H1 (cell line): ENCODE measurements around the gene WDR26. TPM values are rescaled to one million over a fixed set of nuclear protein-coding genes. Genes with fewer than 3 reads are reported as not detected.

ENCODE experiments used
- CTCF ChIA-PET: fragments of 300-600 bp; sonication (Branson Sonifier 250); formaldehyde crosslinking; loops from one replicate; lab custom pipeline; 2021; ENCODE audit not compliant: partially characterized antibody; lab: Charles Lee
- POLR2A ChIA-PET: fragments of 300-600 bp; sonication (Branson Sonifier 250); formaldehyde crosslinking; loops from one replicate; lab custom pipeline; 2021; ENCODE audit warnings: inconsistent platforms; ENCODE audit not compliant: partially characterized antibody; lab: Charles Lee
- DNase-seq, 2 experiments: peaks; one replicate each; pipeline versions ENCODE4 v3.0.0 to v3.0.0-alpha.2; 2010 to 2022; ENCODE audit warnings: low spot score in 2 of 2, low read depth in 1 of 2, mixed read lengths in 1 of 2
- FAIRE-seq: peaks from 2 replicates; lab custom pipeline; 2011; peaks lifted over from hg19 to GRCh38; lab: Jason Lieb, UNC
- H2AFZ ChIP-seq: 2 replicates; pipeline ENCODE4 v1.8.1; 2012; ENCODE audit warnings: low read length, inconsistent platforms
- H2AK5ac ChIP-seq: 2 replicates; pipeline ENCODE4 v1.6.1; 2013; ENCODE audit warnings: low read depth, low read length
- H2BK120ac ChIP-seq: replicated peaks from 2 replicates; pipeline ENCODE3; 2013; ENCODE audit warnings: low read depth, low read length, inconsistent platforms
- H2BK12ac ChIP-seq: 2 replicates; pipeline ENCODE4 v1.6.1; 2013; ENCODE audit warnings: low read depth, low read length
- H2BK15ac ChIP-seq: 2 replicates; pipeline ENCODE4 v1.6.1; 2013; ENCODE audit warnings: low read length
- H2BK20ac ChIP-seq: 2 replicates; pipeline ENCODE4 v1.6.1; 2013; ENCODE audit warnings: low read length
- H2BK5ac ChIP-seq: 2 replicates; pipeline ENCODE4 v1.6.1; 2013; ENCODE audit warnings: low read depth, low read length
- H3K14ac ChIP-seq: 2 replicates; pipeline ENCODE4 v1.6.1; 2013; ENCODE audit warnings: inconsistent platforms; ENCODE audit not compliant: insufficient read length
- H3K18ac ChIP-seq: 2 replicates; pipeline ENCODE4 v1.6.1; 2013; ENCODE audit warnings: low read length; ENCODE audit errors: extremely low read depth
- H3K23ac ChIP-seq: 2 replicates; pipeline ENCODE4 v1.6.1; 2013; ENCODE audit warnings: inconsistent platforms; ENCODE audit not compliant: insufficient read length
- H3K23me2 ChIP-seq: 2 replicates; pipeline ENCODE4 v1.6.1; 2013; ENCODE audit warnings: low read depth, low read length
- H3K27ac ChIP-seq: 2 replicates; pipeline ENCODE4 v1.6.1; 2011; ENCODE audit warnings: low read depth, low read length, inconsistent platforms
- H3K27me3 ChIP-seq, 4 experiments: replicated peaks in 1 of 4; 1 replicate in 1 of 4; 2 replicates in 3 of 4; pipeline versions ENCODE4 v1.6.1 to v1.8.1; 2011 to 2013; ENCODE audit warnings: low read length in 3 of 4, mild to moderate bottlenecking in 3 of 4, inconsistent platforms in 2 of 4, mixed read lengths in 2 of 4, moderate library complexity in 1 of 4; ENCODE audit not compliant: control insufficient read depth in 3 of 4, insufficient read depth in 3 of 4; ENCODE audit errors: extremely low read depth in 1 of 4
- H3K36me3 ChIP-seq, 4 experiments: 2 replicates each; pipeline versions ENCODE4 v1.6.1 to v1.8.1; 2011 to 2013; ENCODE audit warnings: mild to moderate bottlenecking in 4 of 4, low read length in 3 of 4, moderate library complexity in 2 of 4, control low read depth in 1 of 4, inconsistent platforms in 1 of 4; ENCODE audit not compliant: insufficient read depth in 4 of 4, control insufficient read depth in 2 of 4
- H3K4ac ChIP-seq: replicated peaks from 2 replicates; pipeline ENCODE3; 2013; ENCODE audit warnings: low read length, low read depth, mixed read lengths, inconsistent platforms; ENCODE audit not compliant: insufficient read length
- H3K4me1 ChIP-seq, 4 experiments: replicated peaks in 1 of 4; 1 replicate in 1 of 4; 2 replicates in 3 of 4; pipeline versions ENCODE4 v1.6.1 to v1.8.1; 2011 to 2013; ENCODE audit warnings: low read length in 3 of 4, inconsistent platforms in 2 of 4, mixed read lengths in 1 of 4; ENCODE audit not compliant: insufficient read depth in 4 of 4, control insufficient read depth in 3 of 4
- H3K4me2 ChIP-seq, 2 experiments: 2 replicates each; pipeline versions ENCODE4 v1.6.1 to v1.8.1; 2011 to 2013; ENCODE audit warnings: low read depth in 2 of 2, low read length in 2 of 2, control low read depth in 1 of 2, inconsistent platforms in 1 of 2, mild to moderate bottlenecking in 1 of 2; ENCODE audit not compliant: insufficient read depth in 1 of 2
- H3K4me3 ChIP-seq, 4 experiments: fragments of 200-600, 300-600 bp in 1 of 4; sonication (generic), shearing (Covaris generic), sonication (Bioruptor Twin) in 1 of 4; 2 replicates each; pipeline versions ENCODE4 v1.5.1 to v1.8.1; 2011 to 2016; ENCODE audit warnings: low read length in 4 of 4, low read depth in 3 of 4, control low read depth in 2 of 4, inconsistent platforms in 2 of 4, mild to moderate bottlenecking in 2 of 4, mixed read lengths in 1 of 4, moderate library complexity in 1 of 4; ENCODE audit not compliant: insufficient read depth in 2 of 4; ENCODE audit errors: extremely low read depth in 1 of 4
- H3K56ac ChIP-seq: replicated peaks from 2 replicates; pipeline ENCODE3; 2013; ENCODE audit warnings: low read depth, mild to moderate bottlenecking, mixed read lengths, low read length, inconsistent platforms; ENCODE audit not compliant: insufficient read length
- H3K79me1 ChIP-seq: 2 replicates; pipeline ENCODE4 v1.6.1; 2013; ENCODE audit warnings: low read depth, low read length, control low read depth
- H3K79me2 ChIP-seq, 2 experiments: 2 replicates each; pipeline versions ENCODE4 v1.6.1 to v1.8.1; 2012 to 2013; ENCODE audit warnings: low read length in 2 of 2, mild to moderate bottlenecking in 2 of 2, inconsistent platforms in 1 of 2; ENCODE audit not compliant: insufficient read depth in 2 of 2, control insufficient read depth in 1 of 2
- H3K9ac ChIP-seq, 4 experiments: replicated peaks in 1 of 4; 1 replicate in 1 of 4; 2 replicates in 3 of 4; pipeline versions ENCODE4 v1.6.1 to v1.8.1; 2011 to 2013; ENCODE audit warnings: low read depth in 3 of 4, low read length in 3 of 4, control low read depth in 2 of 4, mild to moderate bottlenecking in 2 of 4, moderate library complexity in 2 of 4, inconsistent platforms in 1 of 4; ENCODE audit errors: extremely low read depth in 1 of 4
- H3K9me3 ChIP-seq, 2 experiments: 2 replicates each; pipeline versions ENCODE4 v1.6.1 to v1.8.1; 2012 to 2013; ENCODE audit warnings: mild to moderate bottlenecking in 2 of 2, moderate library complexity in 2 of 2, control low read depth in 1 of 2, inconsistent platforms in 1 of 2, low read depth in 1 of 2, low read length in 1 of 2, mixed read lengths in 1 of 2; ENCODE audit not compliant: insufficient read depth in 2 of 2
- H4K20me1 ChIP-seq, 2 experiments: replicated peaks in 1 of 2; 2 replicates each; pipeline versions ENCODE3 to v1.8.1; 2011 to 2013; ENCODE audit warnings: inconsistent platforms in 2 of 2, low read length in 2 of 2, mild to moderate bottlenecking in 1 of 2; ENCODE audit not compliant: insufficient read depth in 2 of 2, control insufficient read depth in 1 of 2
- H4K5ac ChIP-seq: 2 replicates; pipeline ENCODE4 v1.6.1; 2013; ENCODE audit warnings: low read length, low read depth, mixed read lengths, inconsistent platforms; ENCODE audit not compliant: insufficient read length
- H4K8ac ChIP-seq: 2 replicates; pipeline ENCODE4 v1.8.0; 2013; ENCODE audit warnings: mild to moderate bottlenecking, moderate library complexity, low read length, inconsistent platforms; ENCODE audit not compliant: insufficient read depth; ENCODE audit errors: extremely low read depth
- H4K91ac ChIP-seq: replicated peaks from 2 replicates; pipeline ENCODE3; 2013; ENCODE audit warnings: low read length, mixed read lengths, inconsistent platforms; ENCODE audit not compliant: insufficient read length
- CEBPB ChIP-seq: IDR thresholded peaks from 2 replicates; pipeline ENCODE4 v1.6.1; 2012; ENCODE audit warnings: low read depth, low read length
- SIN3A ChIP-seq, 2 experiments: IDR thresholded peaks in 1 of 2; conservative IDR thresholded peaks in 1 of 2; 2 replicates each; pipeline ENCODE4 v1.6.1; 2011 to 2012; ENCODE audit warnings: low read length in 2 of 2, improper control_type of control experiment in 1 of 2, low read depth in 1 of 2, mild to moderate bottlenecking in 1 of 2
- SIX5 ChIP-seq: IDR thresholded peaks from 2 replicates; pipeline ENCODE4 v1.6.1; 2011; ENCODE audit warnings: mild to moderate bottlenecking, low read depth, low read length
- WGBS, 2 experiments: shearing (Covaris generic) in 1 of 2; methylation state at CpG; one replicate each; pipeline versions ENCODE4 v1.1.6 to v1.1.7; 2013 to 2015; ENCODE audit warnings: low lambda C conversion rate in 2 of 2, mixed read lengths in 2 of 2, inconsistent platforms in 1 of 2, low coverage in 1 of 2, missing lambda C conversion rate in 1 of 2; ENCODE audit not compliant: insufficient replicate concordance in 2 of 2, insufficient coverage in 1 of 2, insufficient read length in 1 of 2; ENCODE audit errors: extremely low coverage in 1 of 2, missing lambda C conversion rate in 1 of 2; 5-methylcytosine and 5-hydroxymethylcytosine counted together
- polyA plus RNA-seq, 7 experiments: library from polyadenylated mRNA; depleted of rRNA in 3 of 7; stranded (reverse) in 5 of 7; unstranded in 2 of 7; fragments of >200 nt in 5 of 7; fragments of 200-250 nt in 2 of 7; gene quantifications; 1 replicate in 5 of 7; 2 replicates in 1 of 7; 4 replicates in 1 of 7; pipeline versions ENCODE4 v1.2.1 to v1.2.3, GENCODE V29; 2011 to 2013; ENCODE audit warnings: missing spikeins in 2 of 7, mixed read lengths in 2 of 7
- total RNA-seq: library from RNA; stranded (reverse); fragmentation: NEBNext Ultra II Directional; extraction: Animal tissue kit (Norgen Biotek cat#: 25700); gene quantifications from 2 replicates; pipeline ENCODE4 v1.2.1, GENCODE V29; 2021

WDR26 gene
- total and polyA plus RNA-seq, 2 of the 8 experiments (the other 6 are each of a cell fraction or from before 2014, with no cell fraction given): 18.0 to 72.5 TPM

DNA sequence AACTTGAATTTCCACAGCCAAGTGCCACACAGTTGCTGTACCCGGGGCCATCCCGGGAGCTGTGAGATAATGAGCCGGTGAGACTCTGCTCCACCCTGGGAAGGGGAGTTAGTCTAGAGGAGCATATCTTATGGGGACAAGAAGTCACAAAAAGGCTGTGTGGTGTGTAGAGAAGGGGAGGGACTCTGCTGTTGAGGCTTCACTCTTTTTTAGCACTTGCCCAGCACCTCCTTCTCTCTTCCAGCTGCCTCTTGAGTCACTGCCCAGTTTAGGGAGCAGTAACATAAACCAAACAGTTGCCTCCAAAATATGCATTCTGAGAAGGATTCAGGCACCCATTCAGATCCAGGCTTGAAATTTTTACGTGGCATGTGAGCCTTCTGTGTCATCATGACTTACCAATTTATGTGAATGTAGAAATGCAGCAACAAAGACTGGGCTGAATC, 744 bp upstream of the WDR26 start:
- Histone ChIP-seq H3K4me3 (peak overlapping the region; percentile 37 to 70 (median 66)), H3K9ac (peak overlapping the region in 3 of 4 experiments; percentile 5 to 81 (median 56); a peak in 4 of 7 replicates), H3K9me3 (no peaks in the 10 kb centered on the region), H3K36me3 (peaks cover 0 to 19% (median 5%) of the 10 kb centered on the region in 4 experiments; a peak in 5 of 8 replicates), H3K56ac (no peak overlapping the region), H3K27me3 (no peaks in the 10 kb centered on the region), H2BK12ac (peak overlapping the region; percentile 85; the same call in 1 of the 2 replicates), H4K20me1 (peaks cover 16% of the 10 kb centered on the region in 2 experiments), H2AFZ (peak overlapping the region; percentile 72; the same call in 1 of the 2 replicates), H3K23me2 (peaks cover 11% of the 10 kb centered on the region), H3K79me1 (no peaks in the 10 kb centered on the region), H3K4me2 (peak overlapping the region; percentile 63 to 92), H2BK20ac (no peak overlapping the region), H2BK5ac (peak overlapping the region; percentile 90; the same call in 1 of the 2 replicates), H3K4ac (no peak overlapping the region), H4K91ac (no peak overlapping the region), H3K23ac (no peak overlapping the region), H3K79me2 (peaks cover 19 to 45% of the 10 kb centered on the region in 2 experiments), H4K5ac (no peak overlapping the region), H2BK15ac (no peak overlapping the region), H2AK5ac (no peak overlapping the region), H3K27ac (no peak overlapping the region), H3K14ac (no peak overlapping the region), H4K8ac (no peak overlapping the region), H3K18ac (no peak overlapping the region; the same call in 1 of the 2 replicates), H3K4me1 (peaks cover 0 to 12% (median 1%) of the 10 kb centered on the region in 4 experiments; a peak in 4 of 7 replicates), H2BK120ac (no peak overlapping the region)
- 31% methylated on average over 4 of the region's 4 CpGs; no CpG with 5 or more reads in 1 of the 2 experiments for WGBS, 2 experiments
- FAIRE-seq (no peak), DNase-seq (peak in 1 of 2 experiments; percentile 52)
- POLR2A ChIA-PET: interaction anchor here (0.5 to 3.8 kb wide), 6 partner anchors 8 to 218 kb away, joined by 3 to 15 read pairs (median 4); partner anchors contain the start of gene NVL
- no peak for TF ChIP-seq SIX5
- no peak for TF ChIP-seq CEBPB
- 0 out of 4 replicates have a peak, but pooled peaks of 1 of the 2 experiments have one; percentile 30 for TF ChIP-seq SIN3A (conservative IDR thresholded peaks at IDR 0.05 in 1 of 2, IDR thresholded peaks at IDR 0.05 in 1 of 2; ENCODE audit: low read depth in 1 of 2, low read length in 2 of 2)
- CTCF ChIA-PET: interaction anchor here (1.0 to 1.8 kb wide), 3 partner anchors 8 to 24 kb away, joined by 4 to 8 read pairs (median 4); no protein-coding TSS in a partner anchor
